ENCODE measurements around the gene CMYA5.
"Not testable (repeated sequence)": the region's sequence is repeated elsewhere in the genome, so short reads cannot be mapped to it uniquely, and the experiment has no call there.

Gene CMYA5

GRCh38 chr5:79703381-79703645 lies 13.7 kb downstream of the CMYA5 start:
- no peak for DNase-seq

- DNase-seq = no peak
Observed at GRCh38 chr5:79704553-79704952, 14.9 kb downstream of the CMYA5 start.

- no peak for DNase-seq
Observed at GRCh38 chr5:79705632-79706031, 16.0 kb downstream of the CMYA5 start.

GRCh38 chr5:79706317-79706716 lies 16.7 kb downstream of the CMYA5 start:
- not testable (repeated sequence) for DNase-seq

- no peak for DNase-seq
Observed at GRCh38 chr5:79707535-79707934, 17.9 kb downstream of the CMYA5 start.

GRCh38 chr5:79712741-79713140 lies 23.1 kb downstream of the CMYA5 start:
- DNase-seq = no peak

GRCh38 chr5:79713727-79714126 lies 24.1 kb downstream of the CMYA5 start:
- DNase-seq = no peak

- DNase-seq = no peak
Observed at GRCh38 chr5:79716839-79717238, 27.2 kb downstream of the CMYA5 start.

- no peak for DNase-seq
Observed at GRCh38 chr5:79720096-79720495, 30.5 kb downstream of the CMYA5 start.

GRCh38 chr5:79727451-79728355 lies 38.1 kb downstream of the CMYA5 start:
- DNase-seq = no peak

GRCh38 chr5:79728396-79728795 lies 38.8 kb downstream of the CMYA5 start:
- no peak for DNase-seq

- no peak for DNase-seq
Observed at GRCh38 chr5:79729679-79730078, 40.0 kb downstream of the CMYA5 start.

- DNase-seq = no peak
Observed at GRCh38 chr5:79730564-79730963, 40.9 kb downstream of the CMYA5 start.

GRCh38 chr5:79731775-79732174 lies 42.1 kb downstream of the CMYA5 start:
- no peak for DNase-seq

- DNase-seq = no peak
Observed at GRCh38 chr5:79736528-79737514, 47.2 kb downstream of the CMYA5 start.

- no peak for DNase-seq
Observed at GRCh38 chr5:79738349-79738748, 48.7 kb downstream of the CMYA5 start.

GRCh38 chr5:79742549-79743136 lies 53.0 kb downstream of the CMYA5 start:
- no peak for DNase-seq

GRCh38 chr5:79743846-79744605 lies 54.4 kb downstream of the CMYA5 start:
- DNase-seq = no peak

- no peak for DNase-seq
Observed at GRCh38 chr5:79745255-79745654, 55.6 kb downstream of the CMYA5 start.

- no peak for DNase-seq
Observed at GRCh38 chr5:79746642-79747569, 57.3 kb downstream of the CMYA5 start.

All from T1000 (cell line).